PC-9 (cell line): ENCODE results near the gene ZBBX. TPM values are rescaled to one million over a fixed set of nuclear protein-coding genes. Genes with fewer than 3 reads are reported as not detected.

Source experiments
- BruUV-seq: library from RNA; stranded (reverse); fragments of 400-500 nt; replicated peaks from 2 replicates; lab custom pipeline; 2021; lab: Mats Ljungman, UMichigan
- CTCF ChIA-PET: fragments of 300-600 bp; sonication (Branson Sonifier 250); formaldehyde crosslinking; loops from one replicate; lab custom pipeline; 2022; ENCODE audit warnings: antibody characterized with exemption; lab: Charles Lee
- POLR2A ChIA-PET: fragments of 300-600 bp; sonication (Branson Sonifier 250); formaldehyde crosslinking; loops from one replicate; lab custom pipeline; 2022; ENCODE audit warnings: antibody characterized with exemption; ENCODE audit not compliant: unreplicated experiment; lab: Charles Lee
- DNase-seq, 2 experiments: peaks; one replicate each; pipeline versions ENCODE4 v3.0.0 to v3.0.0-alpha.2; 2015 to 2022; ENCODE audit warnings: mixed read lengths in 1 of 2
- H2AFZ ChIP-seq: fragments of 200-600 bp; sonication (generic); 2 replicates; pipeline ENCODE4 v1.8.1; 2017; ENCODE audit warnings: antibody characterized with exemption
- H3F3A ChIP-seq: fragments of 200-600 bp; sonication (generic); 2 replicates; pipeline ENCODE4 v1.8.1; 2017; ENCODE audit warnings: antibody characterized with exemption, mild to moderate bottlenecking, low read depth; ENCODE audit not compliant: insufficient read depth
- H3K27ac ChIP-seq: fragments of 200-600 bp; sonication (generic); 2 replicates; pipeline ENCODE4 v1.6.1; 2016; ENCODE audit warnings: mixed run types
- H3K27me3 ChIP-seq: fragments of 200-600 bp; sonication (generic); 2 replicates; pipeline ENCODE4 v1.6.1; 2016; ENCODE audit warnings: low read depth, mixed run types; ENCODE audit not compliant: insufficient read depth
- H3K36me3 ChIP-seq: fragments of 200-600 bp; sonication (generic); 2 replicates; pipeline ENCODE4 v1.6.1; 2016; ENCODE audit warnings: low read depth, mixed run types
- H3K4me1 ChIP-seq: fragments of 200-600 bp; sonication (generic); replicated peaks from 2 replicates; pipeline ENCODE4 v1.6.1; 2016; ENCODE audit warnings: mixed run types; ENCODE audit not compliant: insufficient read depth
- H3K4me2 ChIP-seq: fragments of 200-600 bp; sonication (generic); 2 replicates; pipeline ENCODE4 v1.6.1; 2017; ENCODE audit warnings: mixed run types
- H3K4me3 ChIP-seq: fragments of 200-600 bp; sonication (generic); 2 replicates; pipeline ENCODE4 v1.6.1; 2016; ENCODE audit warnings: mixed run types
- H3K79me2 ChIP-seq: fragments of 200-600 bp; sonication (generic); 2 replicates; pipeline ENCODE4 v1.6.1; 2017; ENCODE audit warnings: low read depth, mixed run types
- H3K9me2 ChIP-seq: fragments of 200-600 bp; sonication (generic); 2 replicates; pipeline ENCODE4 v1.8.1; 2017; ENCODE audit warnings: mild to moderate bottlenecking; ENCODE audit not compliant: insufficient read depth
- H3K9me3 ChIP-seq: fragments of 200-600 bp; sonication (generic); 2 replicates; pipeline ENCODE4 v1.8.1; 2016; ENCODE audit warnings: low read depth; ENCODE audit not compliant: insufficient read depth
- H4K20me1 ChIP-seq: fragments of 200-600 bp; sonication (generic); 2 replicates; pipeline ENCODE4 v1.8.1; 2017; ENCODE audit not compliant: insufficient read depth
- CTCF ChIP-seq: fragments of 200-600 bp; sonication (generic); conservative IDR thresholded peaks from 2 replicates; pipeline ENCODE4 v1.6.1; 2017; ENCODE audit warnings: mixed run types, antibody characterized with exemption, mild to moderate bottlenecking, moderate library complexity
- EZH2 ChIP-seq: fragments of 200-600 bp; sonication (generic); IDR thresholded peaks from 2 replicates; pipeline ENCODE4 v1.8.0; 2017; ENCODE audit warnings: antibody characterized with exemption, low read depth
- intact Hi-C: fragments of 100-400 bp; cut with micrococcal nuclease; formaldehyde crosslinking; loops from one replicate; pipeline ENCODE4 v1.10.0; 2022; ENCODE audit not compliant: unreplicated experiment
- total RNA-seq: library from RNA; stranded (reverse); gene quantifications from 2 replicates; pipeline ENCODE4 v1.2.3, GENCODE V29; 2021

The ZBBX gene
- total RNA-seq, 1 experiment from 2014 or later = 0.85 TPM

- Histone ChIP-seq H3K4me3 (no peak overlapping the region), H3K9me2 (no peaks in the 10 kb centered on the region), H3K4me2 (no peak overlapping the region), H3K27ac (no peak overlapping the region), H3K27me3 (no peaks in the 10 kb centered on the region), H3F3A (no peaks in the 10 kb centered on the region), H4K20me1 (no peaks in the 10 kb centered on the region), H3K9me3 (no peaks in the 10 kb centered on the region), H2AFZ (no peak overlapping the region), H3K79me2 (no peaks in the 10 kb centered on the region), H3K4me1 (no peaks in the 10 kb centered on the region), H3K36me3 (no peaks in the 10 kb centered on the region)
- no peak for DNase-seq
- no TSS peak for BruUV-seq
- intact Hi-C loops = no loop called here
- TF ChIP-seq CTCF (no peak), EZH2 (no peak)
- ChIA-PET CTCF (no interaction called here), POLR2A (no interaction called here)
Observed at GRCh38 chr3:167372138-167372537, 8.0 kb downstream of the ZBBX start.

GRCh38 chr3:167361948-167362347 lies 18.1 kb downstream of the ZBBX start:
- CTCF ChIA-PET = no interaction called here
- no TSS peak for BruUV-seq

GRCh38 chr3:167361306-167361705 lies 18.8 kb downstream of the ZBBX start:
- no peaks in the 10 kb centered on the region for H3K36me3 ChIP-seq
- no peaks in the 10 kb centered on the region for H3K27me3 ChIP-seq
- H3K4me3 ChIP-seq = no peak overlapping the region
- no peaks in the 10 kb centered on the region; the same call in 1 of the 2 replicates for H4K20me1 ChIP-seq
- CTCF ChIA-PET = no interaction called here
- no peak overlapping the region for H3K4me2 ChIP-seq
- POLR2A ChIA-PET = no interaction called here
- no peaks in the 10 kb centered on the region for H3K79me2 ChIP-seq
- no peak overlapping the region for H2AFZ ChIP-seq
- H3K9me2 ChIP-seq = no peaks in the 10 kb centered on the region
- H3K9me3 ChIP-seq = no peaks in the 10 kb centered on the region
- BruUV-seq = no TSS peak
- no peaks in the 10 kb centered on the region for H3F3A ChIP-seq
- no peaks in the 10 kb centered on the region for H3K4me1 ChIP-seq
- no peak for DNase-seq
- no peak overlapping the region for H3K27ac ChIP-seq
- intact Hi-C loops = no loop called here
- TF ChIP-seq EZH2 (no peak), CTCF (no peak)

More at GRCh38 chr3:167361948-167362347, 18.1 kb downstream of the ZBBX start:
- Histone ChIP-seq H3K4me3 (no peak overlapping the region), H3K9me3 (no peaks in the 10 kb centered on the region), H3K4me2 (no peak overlapping the region), H2AFZ (no peak overlapping the region), H3K36me3 (no peaks in the 10 kb centered on the region), H3F3A (no peaks in the 10 kb centered on the region), H4K20me1 (no peaks in the 10 kb centered on the region; the same call in 1 of the 2 replicates), H3K27ac (no peak overlapping the region), H3K27me3 (no peaks in the 10 kb centered on the region), H3K79me2 (no peaks in the 10 kb centered on the region), H3K4me1 (no peaks in the 10 kb centered on the region), H3K9me2 (no peaks in the 10 kb centered on the region)
- no peak for TF ChIP-seq EZH2
- no peak for TF ChIP-seq CTCF
- intact Hi-C loops = no loop called here
- no peak for DNase-seq
- POLR2A ChIA-PET = no interaction called here
